Astrocyte (in vitro differentiated cells and primary cell): ENCODE data around the gene CALD1.

Experiments used
- EZH2 ChIP-seq: IDR thresholded peaks from 2 replicates; pipeline ENCODE4 v1.6.1; 2012; ENCODE audit warnings: mild to moderate bottlenecking, low read length, inconsistent platforms; ENCODE audit not compliant: insufficient read depth
- TF ChIP-seq, protein P1 (sequence below): IDR thresholded peaks from 2 replicates; pipeline ENCODE4 v1.5.1; 2011; ENCODE audit warnings: low read depth, mild to moderate bottlenecking, inconsistent platforms, low read length, moderate library complexity; ENCODE audit not compliant: insufficient read depth

DNA sequence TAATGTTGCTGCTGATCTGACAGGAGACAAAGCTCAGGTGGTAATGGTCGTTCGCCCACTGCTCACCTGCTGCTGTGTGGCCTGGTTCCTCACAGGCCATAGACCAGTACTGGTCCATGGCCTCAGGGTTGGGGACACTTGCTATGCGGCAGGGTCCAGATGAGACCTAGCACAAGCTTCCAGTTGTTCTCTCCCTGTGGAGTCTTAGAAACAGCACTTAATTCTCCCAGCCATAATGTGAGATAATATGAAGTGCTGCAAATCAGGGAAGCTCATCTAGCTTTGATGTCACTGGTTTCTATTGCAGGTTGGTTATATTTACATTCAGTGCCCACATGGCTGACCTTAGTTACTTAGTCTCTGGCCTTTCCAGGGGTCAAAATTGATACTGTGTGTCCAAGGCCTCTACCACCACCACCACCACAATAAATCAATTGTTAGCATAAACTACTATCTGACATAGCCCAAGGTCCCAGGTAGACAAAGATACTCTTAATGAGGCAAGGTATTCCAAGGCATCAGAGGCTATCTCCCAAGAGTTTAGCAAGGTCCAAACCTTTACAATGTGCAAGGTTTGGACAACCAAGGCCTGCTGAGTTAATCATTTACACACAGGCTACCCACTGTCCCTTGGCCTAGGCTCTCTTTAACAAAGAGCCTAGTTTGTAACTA, 217.9 kb downstream of the CALD1 start:
- TF ChIP-seq, protein P1, sequence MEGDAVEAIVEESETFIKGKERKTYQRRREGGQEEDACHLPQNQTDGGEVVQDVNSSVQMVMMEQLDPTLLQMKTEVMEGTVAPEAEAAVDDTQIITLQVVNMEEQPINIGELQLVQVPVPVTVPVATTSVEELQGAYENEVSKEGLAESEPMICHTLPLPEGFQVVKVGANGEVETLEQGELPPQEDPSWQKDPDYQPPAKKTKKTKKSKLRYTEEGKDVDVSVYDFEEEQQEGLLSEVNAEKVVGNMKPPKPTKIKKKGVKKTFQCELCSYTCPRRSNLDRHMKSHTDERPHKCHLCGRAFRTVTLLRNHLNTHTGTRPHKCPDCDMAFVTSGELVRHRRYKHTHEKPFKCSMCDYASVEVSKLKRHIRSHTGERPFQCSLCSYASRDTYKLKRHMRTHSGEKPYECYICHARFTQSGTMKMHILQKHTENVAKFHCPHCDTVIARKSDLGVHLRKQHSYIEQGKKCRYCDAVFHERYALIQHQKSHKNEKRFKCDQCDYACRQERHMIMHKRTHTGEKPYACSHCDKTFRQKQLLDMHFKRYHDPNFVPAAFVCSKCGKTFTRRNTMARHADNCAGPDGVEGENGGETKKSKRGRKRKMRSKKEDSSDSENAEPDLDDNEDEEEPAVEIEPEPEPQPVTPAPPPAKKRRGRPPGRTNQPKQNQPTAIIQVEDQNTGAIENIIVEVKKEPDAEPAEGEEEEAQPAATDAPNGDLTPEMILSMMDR: no peak
- no peak for TF ChIP-seq EZH2
